Parathyroid adenoma (tissue), 2 donors: ENCODE data around the gene MYO18B.
"Not testable (repeated sequence)": the region's sequence is repeated elsewhere in the genome, so short reads cannot be mapped to it uniquely, and the experiment has no call there.

Source experiments
- H2AFZ ChIP-seq: fragments of 300-600 bp; sonication (generic); one replicate; pipeline ENCODE4 v1.7.0; 2017; ENCODE audit warnings: antibody characterized with exemption, mild to moderate bottlenecking
- H3K27ac ChIP-seq: fragments of 300-600 bp; sonication (generic); one replicate; pipeline ENCODE4 v1.7.0; 2017
- H3K27me3 ChIP-seq: fragments of 300-600 bp; sonication (generic); one replicate; pipeline ENCODE4 v1.7.0; 2017; ENCODE audit warnings: low read length; ENCODE audit not compliant: control insufficient read depth, insufficient read depth
- H3K36me3 ChIP-seq: fragments of 300-600 bp; sonication (generic); one replicate; pipeline ENCODE4 v1.7.0; 2017; ENCODE audit warnings: low read length; ENCODE audit not compliant: control insufficient read depth, insufficient read depth
- H3K4me1 ChIP-seq: fragments of 300-600 bp; sonication (generic); one replicate; pipeline ENCODE4 v1.7.0; 2017; ENCODE audit warnings: control low read depth
- H3K4me2 ChIP-seq: fragments of 300-600 bp; sonication (generic); one replicate; pipeline ENCODE4 v1.7.0; 2017; ENCODE audit warnings: low read length
- H3K4me3 ChIP-seq: fragments of 300-600 bp; sonication (generic); one replicate; pipeline ENCODE4 v1.7.0; 2017; ENCODE audit warnings: low read depth, low read length
- H3K79me2 ChIP-seq: fragments of 300-600 bp; sonication (generic); one replicate; pipeline ENCODE4 v1.7.0; 2017; ENCODE audit warnings: control low read depth
- H3K9ac ChIP-seq: fragments of 300-600 bp; sonication (generic); one replicate; pipeline ENCODE4 v1.7.0; 2017; ENCODE audit warnings: mild to moderate bottlenecking
- H3K9me3 ChIP-seq: fragments of 300-600 bp; sonication (generic); one replicate; pipeline ENCODE4 v1.7.0; 2017; ENCODE audit warnings: low read length; ENCODE audit not compliant: control insufficient read depth
- TF ChIP-seq, protein P1 (sequence below): fragments of 300-600 bp; sonication (generic); IDR thresholded peaks from one replicate; pipeline ENCODE4 v1.7.0; 2017; ENCODE audit warnings: antibody characterized with exemption, mild to moderate bottlenecking
- donor health status: primary hyperparathyroidism.

The MYO18B gene

DNA sequence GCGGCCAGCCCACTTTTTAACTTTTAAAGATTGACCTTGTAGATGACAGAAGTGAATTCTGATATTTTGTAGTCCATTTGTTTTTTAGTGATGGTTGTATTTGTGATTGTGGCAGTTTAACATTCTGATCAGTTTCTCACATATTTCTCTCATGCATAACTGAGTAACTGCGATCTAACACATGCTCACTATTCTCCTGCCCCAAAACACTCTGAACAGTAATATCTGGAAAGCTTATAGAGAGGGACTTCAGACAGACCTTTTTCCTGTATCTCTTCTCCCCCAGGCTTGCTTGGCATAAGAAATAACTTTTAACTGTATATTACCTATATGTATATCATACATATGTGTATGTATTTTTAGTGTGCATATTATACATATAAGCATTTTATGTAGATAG, 37.3 kb upstream of the MYO18B start:
- no peaks in the 10 kb centered on the region for H3K9me3 ChIP-seq
- H3K36me3 ChIP-seq: no peaks in the 10 kb centered on the region
- TF ChIP-seq, protein P1, sequence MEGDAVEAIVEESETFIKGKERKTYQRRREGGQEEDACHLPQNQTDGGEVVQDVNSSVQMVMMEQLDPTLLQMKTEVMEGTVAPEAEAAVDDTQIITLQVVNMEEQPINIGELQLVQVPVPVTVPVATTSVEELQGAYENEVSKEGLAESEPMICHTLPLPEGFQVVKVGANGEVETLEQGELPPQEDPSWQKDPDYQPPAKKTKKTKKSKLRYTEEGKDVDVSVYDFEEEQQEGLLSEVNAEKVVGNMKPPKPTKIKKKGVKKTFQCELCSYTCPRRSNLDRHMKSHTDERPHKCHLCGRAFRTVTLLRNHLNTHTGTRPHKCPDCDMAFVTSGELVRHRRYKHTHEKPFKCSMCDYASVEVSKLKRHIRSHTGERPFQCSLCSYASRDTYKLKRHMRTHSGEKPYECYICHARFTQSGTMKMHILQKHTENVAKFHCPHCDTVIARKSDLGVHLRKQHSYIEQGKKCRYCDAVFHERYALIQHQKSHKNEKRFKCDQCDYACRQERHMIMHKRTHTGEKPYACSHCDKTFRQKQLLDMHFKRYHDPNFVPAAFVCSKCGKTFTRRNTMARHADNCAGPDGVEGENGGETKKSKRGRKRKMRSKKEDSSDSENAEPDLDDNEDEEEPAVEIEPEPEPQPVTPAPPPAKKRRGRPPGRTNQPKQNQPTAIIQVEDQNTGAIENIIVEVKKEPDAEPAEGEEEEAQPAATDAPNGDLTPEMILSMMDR: no peak
- H3K79me2 ChIP-seq: no peaks in the 10 kb centered on the region
- H3K9ac ChIP-seq: no peak overlapping the region
- H3K4me2 ChIP-seq: no peak overlapping the region
- H3K27me3 ChIP-seq: no peaks in the 10 kb centered on the region
- H2AFZ ChIP-seq: no peak overlapping the region
- no peak overlapping the region for H3K27ac ChIP-seq
- no peak overlapping the region for H3K4me3 ChIP-seq
- H3K4me1 ChIP-seq: no peaks in the 10 kb centered on the region

DNA sequence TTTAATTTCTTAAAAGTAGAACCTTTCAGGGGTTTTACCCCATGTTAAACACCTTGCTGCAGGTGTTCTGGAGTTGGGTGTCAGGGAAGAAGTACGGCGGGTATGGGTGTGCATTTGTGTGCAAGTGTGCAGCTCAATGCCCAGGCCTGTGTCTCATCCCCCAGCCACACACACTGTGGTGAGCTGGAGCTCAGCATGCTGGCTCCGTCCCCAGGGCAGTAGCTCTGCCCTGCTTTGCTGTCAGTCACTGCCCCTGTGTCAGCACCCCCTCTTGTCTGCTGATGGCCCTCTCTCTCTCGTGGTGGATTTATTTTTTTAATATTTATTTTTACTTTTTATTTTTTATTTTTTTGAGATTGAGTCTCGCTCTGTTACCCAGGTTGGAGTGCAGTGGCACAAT, 35.8 kb upstream of the MYO18B start:
- no peak overlapping the region for H3K4me3 ChIP-seq
- H3K9ac ChIP-seq: no peak overlapping the region
- no peaks in the 10 kb centered on the region for H3K36me3 ChIP-seq
- no peaks in the 10 kb centered on the region for H3K79me2 ChIP-seq
- no peaks in the 10 kb centered on the region for H3K4me1 ChIP-seq
- no peak overlapping the region for H3K27ac ChIP-seq
- TF ChIP-seq, protein P1: no peak
- H3K4me2 ChIP-seq: no peak overlapping the region
- no peaks in the 10 kb centered on the region for H3K9me3 ChIP-seq
- no peaks in the 10 kb centered on the region for H3K27me3 ChIP-seq
- H2AFZ ChIP-seq: no peak overlapping the region

DNA sequence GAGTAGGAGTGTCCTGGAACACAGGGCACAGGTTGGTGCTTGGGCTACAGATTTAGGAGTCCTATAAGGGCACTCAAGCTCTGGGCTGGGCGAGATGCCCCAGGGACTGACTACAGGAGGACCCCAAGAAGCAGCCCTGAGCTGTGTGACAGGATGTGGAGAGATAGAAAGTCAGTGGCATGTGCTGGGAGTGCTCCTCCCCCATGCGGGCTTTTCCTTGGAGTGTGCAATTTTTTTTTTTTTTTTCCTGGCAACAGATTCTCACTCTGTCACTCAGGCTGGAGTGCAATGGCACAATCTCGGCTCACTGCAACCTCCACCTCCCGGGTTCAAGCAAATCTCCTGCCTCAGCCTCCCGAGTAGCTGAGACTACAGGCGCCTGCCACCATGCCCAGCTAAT, 33.6 kb upstream of the MYO18B start:
- not testable (repeated sequence) for H3K27ac ChIP-seq, H2AFZ ChIP-seq, H3K9me3 ChIP-seq, H3K36me3 ChIP-seq, H3K27me3 ChIP-seq, H3K4me2 ChIP-seq, H3K9ac ChIP-seq, H3K4me3 ChIP-seq, H3K79me2 ChIP-seq, H3K4me1 ChIP-seq

DNA sequence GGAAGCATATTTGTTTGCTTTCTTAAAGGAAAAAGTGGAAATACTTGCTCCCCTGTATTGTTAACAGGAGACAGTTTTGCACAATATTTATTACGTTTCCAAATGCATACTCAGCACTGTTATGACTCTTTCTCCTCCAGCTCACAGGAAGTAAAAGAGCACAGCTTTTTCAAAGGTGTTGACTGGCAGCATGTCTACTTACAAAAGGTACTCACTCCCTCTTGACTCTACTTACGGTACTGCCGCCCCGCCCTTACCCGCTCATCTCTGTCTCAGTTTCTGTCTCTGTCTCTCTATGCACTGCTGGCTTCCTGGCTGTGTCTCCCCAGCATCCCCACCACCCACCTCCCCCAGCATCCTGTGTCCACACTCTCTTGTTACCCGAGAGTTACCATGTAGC, 32.2 kb upstream of the MYO18B start:
- TF ChIP-seq, protein P1: no peak
- no peaks in the 10 kb centered on the region for H3K79me2 ChIP-seq
- H3K4me2 ChIP-seq: no peak overlapping the region
- no peaks in the 10 kb centered on the region for H3K9me3 ChIP-seq
- H3K4me3 ChIP-seq: no peak overlapping the region
- no peaks in the 10 kb centered on the region for H3K27me3 ChIP-seq
- no peak overlapping the region for H3K27ac ChIP-seq
- H3K9ac ChIP-seq: no peak overlapping the region
- no peaks in the 10 kb centered on the region for H3K4me1 ChIP-seq
- no peaks in the 10 kb centered on the region for H3K36me3 ChIP-seq
- H2AFZ ChIP-seq: no peak overlapping the region

DNA sequence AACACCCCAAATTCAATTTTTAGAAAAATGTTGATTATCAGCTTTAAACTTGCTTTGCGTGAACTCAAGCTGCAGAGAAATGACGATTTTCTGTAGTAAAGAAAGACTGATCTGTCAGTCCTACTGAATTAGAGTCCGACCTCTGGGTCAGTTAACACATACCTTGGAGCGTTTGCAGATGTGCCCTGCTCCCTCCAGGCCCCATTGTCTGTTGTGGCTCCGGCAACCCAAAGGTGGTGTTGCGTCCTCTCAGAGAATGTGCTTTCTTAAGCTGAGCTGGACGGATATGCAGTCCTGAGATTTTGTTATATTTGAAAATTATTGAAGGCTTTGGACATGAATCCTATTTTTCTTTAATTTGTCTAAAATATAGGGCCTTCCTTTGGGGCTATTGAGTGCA, 31.5 kb upstream of the MYO18B start:
- Histone ChIP-seq H3K36me3 (no peaks in the 10 kb centered on the region), H3K4me1 (no peaks in the 10 kb centered on the region), H3K9me3 (no peaks in the 10 kb centered on the region), H3K79me2 (no peaks in the 10 kb centered on the region), H3K4me3 (no peak overlapping the region), H3K27ac (no peak overlapping the region), H3K27me3 (no peaks in the 10 kb centered on the region), H2AFZ (no peak overlapping the region), H3K9ac (no peak overlapping the region), H3K4me2 (no peak overlapping the region)
- TF ChIP-seq, protein P1: no peak
